SH-SY5Y (cell line): ENCODE data around the gene PDP2.

ENCODE experiments used
- GATA2 ChIP-seq: IDR thresholded peaks from 2 replicates; pipeline ENCODE4 v1.6.1; 2011; ENCODE audit warnings: mild to moderate bottlenecking, low read depth, low read length
- GATA3 ChIP-seq: IDR thresholded peaks from 2 replicates; pipeline ENCODE4 v1.6.1; 2011; ENCODE audit warnings: low read depth, mild to moderate bottlenecking, low read length, moderate library complexity

DNA sequence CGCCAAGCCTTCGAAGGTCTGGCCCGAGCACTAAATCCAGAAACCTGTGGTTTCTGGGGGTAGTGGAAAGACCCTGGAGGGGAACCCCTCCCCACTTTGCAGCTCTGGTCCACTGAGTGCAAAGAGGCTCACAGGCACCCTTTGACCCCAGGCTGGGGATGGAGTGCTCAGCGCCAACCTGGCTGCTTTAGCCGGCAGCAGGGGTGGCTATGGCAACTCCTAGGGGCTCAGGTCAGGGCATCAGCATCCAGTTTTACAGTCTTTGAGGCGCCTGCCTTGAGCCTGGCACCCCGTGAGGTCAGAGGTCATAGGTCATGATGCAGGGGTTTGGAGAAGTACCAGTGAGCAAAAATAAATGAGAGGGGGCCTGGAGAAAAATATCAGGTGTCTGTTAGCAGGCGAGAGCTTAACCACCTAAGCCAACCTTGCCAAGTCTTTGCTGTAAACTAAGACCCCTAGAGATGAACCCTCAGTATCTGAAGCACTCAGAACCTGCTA lies 18.2 kb upstream of the PDP2 start:
- TF ChIP-seq GATA2 (no peak), GATA3 (no peak)
